Measurements from ENCODE around the gene BNC2. TPM values are rescaled to one million over a fixed set of nuclear protein-coding genes. Genes with fewer than 3 reads are reported as not detected.

BNC2 gene
- total RNA-seq, 1 experiment from 2014 or later = 43.6 TPM

DNA sequence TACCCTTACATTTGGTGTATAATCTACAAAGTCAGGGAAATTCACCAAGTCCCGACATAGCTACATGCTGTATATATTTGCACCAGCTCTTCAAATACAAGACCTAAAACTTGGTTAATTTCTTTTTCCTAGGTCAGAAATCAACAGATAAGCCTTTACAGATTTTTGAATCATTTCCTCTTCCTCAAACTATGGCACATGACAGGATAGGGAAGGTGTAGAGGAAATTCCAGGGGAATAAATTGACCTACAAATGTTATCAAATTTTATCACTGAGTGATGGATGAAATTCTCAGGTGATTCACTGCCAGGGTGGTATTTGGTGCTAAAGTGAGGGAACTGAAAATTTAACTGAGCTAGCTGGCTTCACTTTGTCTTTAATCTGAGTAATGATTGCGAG lies 360.0 kb downstream of the BNC2 start:
- no peak for DNase-seq

More for the DNA sequence above, 360.0 kb downstream of the BNC2 start:
- no peak overlapping the region for H3K27ac ChIP-seq (ENCODE audit: insufficient read length, low read depth, low read length)
- H3K79me1 ChIP-seq (ENCODE audit: insufficient read depth, low read depth, low read length, poor library complexity, severe bottlenecking) = no peaks in the 10 kb centered on the region
- H2BK20ac ChIP-seq (ENCODE audit: low read depth, low read length, poor library complexity, severe bottlenecking) = no peak overlapping the region
- no peak overlapping the region for H2BK120ac ChIP-seq (ENCODE audit: low read depth, low read length, poor library complexity, severe bottlenecking)
- WGBS (ENCODE audit: extremely low coverage, insufficient read length, low lambda C conversion rate) = no CpG with 5 or more reads among the region's 2 CpGs
- Mint-ChIP-seq H3K27me3 (ENCODE audit: low read depth) (no peaks in the 10 kb centered on the region), H3K36me3 (ENCODE audit: insufficient read depth in 1 of 3, low read depth in 3 of 3) (peaks cover 0 to 7% (median 0%) of the 10 kb centered on the region in 3 experiments; a peak in 1 of 7 replicates), H3K4me3 (no peak overlapping the region), H3K9me3 (no peaks in the 10 kb centered on the region), H3K27ac (peak overlapping the region in 2 of 3 experiments; percentile 29 to 64; a peak in 1 of 7 replicates), H3K4me1 (peaks cover 43 to 49% of the 10 kb centered on the region in 2 experiments)
- H3K56ac ChIP-seq (ENCODE audit: insufficient read length, low read depth, low read length) = no peak overlapping the region
- no peak overlapping the region for H3K9ac ChIP-seq (ENCODE audit: extremely low read depth, insufficient read length, low read length)
- H4K5ac ChIP-seq (ENCODE audit: insufficient read length, low read depth, low read length) = no peak overlapping the region
- H4K20me1 ChIP-seq (ENCODE audit: control insufficient read depth, insufficient read depth, insufficient read length) = no peaks in the 10 kb centered on the region
- TF ChIP-seq, protein P1, sequence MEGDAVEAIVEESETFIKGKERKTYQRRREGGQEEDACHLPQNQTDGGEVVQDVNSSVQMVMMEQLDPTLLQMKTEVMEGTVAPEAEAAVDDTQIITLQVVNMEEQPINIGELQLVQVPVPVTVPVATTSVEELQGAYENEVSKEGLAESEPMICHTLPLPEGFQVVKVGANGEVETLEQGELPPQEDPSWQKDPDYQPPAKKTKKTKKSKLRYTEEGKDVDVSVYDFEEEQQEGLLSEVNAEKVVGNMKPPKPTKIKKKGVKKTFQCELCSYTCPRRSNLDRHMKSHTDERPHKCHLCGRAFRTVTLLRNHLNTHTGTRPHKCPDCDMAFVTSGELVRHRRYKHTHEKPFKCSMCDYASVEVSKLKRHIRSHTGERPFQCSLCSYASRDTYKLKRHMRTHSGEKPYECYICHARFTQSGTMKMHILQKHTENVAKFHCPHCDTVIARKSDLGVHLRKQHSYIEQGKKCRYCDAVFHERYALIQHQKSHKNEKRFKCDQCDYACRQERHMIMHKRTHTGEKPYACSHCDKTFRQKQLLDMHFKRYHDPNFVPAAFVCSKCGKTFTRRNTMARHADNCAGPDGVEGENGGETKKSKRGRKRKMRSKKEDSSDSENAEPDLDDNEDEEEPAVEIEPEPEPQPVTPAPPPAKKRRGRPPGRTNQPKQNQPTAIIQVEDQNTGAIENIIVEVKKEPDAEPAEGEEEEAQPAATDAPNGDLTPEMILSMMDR (conservative IDR thresholded peaks at IDR 0.05) = no peak
- no peak overlapping the region for H3K4me2 ChIP-seq (ENCODE audit: insufficient read depth, insufficient read length, low read length)
- no peak overlapping the region for H2BK5ac ChIP-seq (ENCODE audit: insufficient read length, low read length)
- H2BK15ac ChIP-seq (ENCODE audit: low read depth, low read length) = no peak overlapping the region
- no peaks in the 10 kb centered on the region for H3K9me3 ChIP-seq (ENCODE audit: control insufficient read depth, low read depth, low read length)
- no peak overlapping the region for H2BK12ac ChIP-seq (ENCODE audit: insufficient read length, low read depth, low read length)
- no peak overlapping the region for H3K18ac ChIP-seq (ENCODE audit: insufficient read length, low read depth, low read length)
- H2AK5ac ChIP-seq (ENCODE audit: insufficient read length, low read length) = no peak overlapping the region
- no peak overlapping the region for H2AFZ ChIP-seq (ENCODE audit: low read length)
- no peaks in the 10 kb centered on the region for H3K27me3 ChIP-seq (ENCODE audit: insufficient read depth, low read length)
- H3K4ac ChIP-seq (ENCODE audit: low read depth, low read length) = no peak overlapping the region
- no peaks in the 10 kb centered on the region for H3K79me2 ChIP-seq (ENCODE audit: insufficient read depth, low read length)
- H3K14ac ChIP-seq (ENCODE audit: insufficient read depth, low read length) = no peak overlapping the region
- no peak overlapping the region for H4K8ac ChIP-seq (replicated peaks; ENCODE audit: insufficient read length, low read depth, low read length)
- H3K23ac ChIP-seq (ENCODE audit: insufficient read length, low read depth, low read length) = no peak overlapping the region
- no peaks in the 10 kb centered on the region for H3K23me2 ChIP-seq (ENCODE audit: insufficient read length, low read depth, low read length, poor library complexity, severe bottlenecking)
- H4K91ac ChIP-seq (ENCODE audit: insufficient read length, low read depth, low read length) = no peak overlapping the region
- H3K4me1 ChIP-seq (ENCODE audit: insufficient read depth, low read length) = peaks cover 17% of the 10 kb centered on the region
- no peak overlapping the region for H3T11ph ChIP-seq (ENCODE audit: low read length)

All from H9 (cell line).